ENCODE results near the gene IPO5.

GRCh38 chr13:97982286-97982685 is 28.8 kb downstream of the IPO5 start:
- TF ChIP-seq CTCF (IDR thresholded peaks at IDR 0.05): no peak
- no peak for TF ChIP-seq POLR2AphosphoS5 (IDR thresholded peaks at IDR 0.05)
- TF ChIP-seq POLR2A (IDR thresholded peaks at IDR 0.05): no peak

All from sigmoid colon (tissue), 4 donors.